Tibial nerve (tissue), 4 donors: ENCODE results near the gene KLK12. TPM values are rescaled to one million over a fixed set of nuclear protein-coding genes. Genes with fewer than 3 reads are reported as not detected.

Experiments
- DNase-seq, 2 donors: peaks; one replicate each; pipeline ENCODE4 v3.0.0-alpha.2; 2019; ENCODE audit warnings: low spot score in 2 of 2
- H3K27ac ChIP-seq, 4 donors: fragments of 200-600 bp; sonication (generic) in 3 of 4; one replicate each; pipeline ENCODE4 v1.5.1; 2017 to 2019; ENCODE audit warnings: mild to moderate bottlenecking in 1 of 4
- H3K27me3 ChIP-seq, 2 donors: fragments of 200-600 bp; sonication (generic) in 1 of 2; one replicate each; pipeline versions ENCODE4 v1.5.1 to v1.6.0; 2017 to 2019
- H3K36me3 ChIP-seq, 3 donors: fragments of 200-600 bp; sonication (generic); one replicate each; pipeline ENCODE4 v1.5.1; 2018 to 2019
- H3K4me1 ChIP-seq, 4 donors: fragments of 200-600 bp; sonication (generic) in 3 of 4; one replicate each; pipeline ENCODE4 v1.5.1; 2017 to 2019
- H3K4me3 ChIP-seq, 4 donors: fragments of 200-600 bp; sonication (generic) in 3 of 4; one replicate each; pipeline ENCODE4 v1.5.1; 2017 to 2019; ENCODE audit warnings: mild to moderate bottlenecking in 1 of 4, moderate library complexity in 1 of 4
- H3K9me3 ChIP-seq, 4 donors: fragments of 200-600 bp; sonication (generic) in 3 of 4; one replicate each; pipeline ENCODE4 v1.5.1; 2017 to 2019
- EP300 ChIP-seq, 2 donors: sonication (generic); formaldehyde crosslinking; IDR thresholded peaks; one replicate each; pipeline ENCODE4 v1.6.1; 2017; ENCODE audit warnings: antibody characterized with exemption in 2 of 2, mild to moderate bottlenecking in 1 of 2
- POLR2A ChIP-seq, 2 donors: fragments of 450-650 bp; IDR thresholded peaks; one replicate each; pipeline ENCODE4 v1.6.1; 2017; ENCODE audit warnings: antibody characterized with exemption in 2 of 2, mild to moderate bottlenecking in 2 of 2, moderate library complexity in 2 of 2
- WGBS, 2 donors: methylation state at CpG; one replicate each; pipeline ENCODE4 v1.1.5; 2018; 5-methylcytosine and 5-hydroxymethylcytosine counted together
- total RNA-seq, 4 donors: library from RNA; depleted of rRNA; stranded (reverse); fragments of >200 nt; gene quantifications; one replicate each; pipeline ENCODE4 v1.1.0, GENCODE V29; 2016
- TF ChIP-seq, protein P1 (sequence below), 5 experiments: fragments of 200-600 bp in 3 of 5; fragments of 450-650 bp in 2 of 5; sonication (generic) in 3 of 5; IDR thresholded peaks; one replicate each; pipeline ENCODE4 v1.5.1; 2016 to 2019; ENCODE audit warnings: antibody characterized with exemption in 5 of 5, mild to moderate bottlenecking in 3 of 5, moderate library complexity in 2 of 5

KLK12 gene
- total RNA-seq, 4 donors from 2014 or later: not detected

DNA sequence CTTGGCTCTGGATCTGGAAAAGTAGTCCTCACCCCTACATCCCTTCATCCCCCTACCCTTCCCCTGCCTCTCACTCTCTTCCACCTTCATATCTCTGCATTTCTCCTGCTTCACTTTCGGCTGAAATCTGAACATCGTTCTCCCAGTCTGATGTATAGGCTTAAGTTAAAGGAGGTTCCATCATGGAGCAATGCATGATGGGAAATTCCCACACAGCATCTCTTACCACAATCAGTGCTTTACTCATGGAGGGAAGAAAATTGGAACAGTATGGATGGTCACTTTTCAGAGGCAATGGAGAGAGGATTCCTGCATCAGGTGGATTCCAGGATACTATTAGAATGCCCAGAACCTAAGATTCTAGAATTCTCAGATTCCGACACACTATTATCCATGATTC lies 27.3 kb downstream of the KLK12 start:
- Histone ChIP-seq H3K27ac (no peak overlapping the region), H3K9me3 (peaks cover 0 to 5% (median 0%) of the 10 kb centered on the region in 4 donors), H3K4me3 (no peak overlapping the region), H3K36me3 (no peaks in the 10 kb centered on the region), H3K27me3 (peaks cover 0 to 2% of the 10 kb centered on the region in 2 donors), H3K4me1 (no peaks in the 10 kb centered on the region)
- no peak for DNase-seq
- TF ChIP-seq, protein P1, sequence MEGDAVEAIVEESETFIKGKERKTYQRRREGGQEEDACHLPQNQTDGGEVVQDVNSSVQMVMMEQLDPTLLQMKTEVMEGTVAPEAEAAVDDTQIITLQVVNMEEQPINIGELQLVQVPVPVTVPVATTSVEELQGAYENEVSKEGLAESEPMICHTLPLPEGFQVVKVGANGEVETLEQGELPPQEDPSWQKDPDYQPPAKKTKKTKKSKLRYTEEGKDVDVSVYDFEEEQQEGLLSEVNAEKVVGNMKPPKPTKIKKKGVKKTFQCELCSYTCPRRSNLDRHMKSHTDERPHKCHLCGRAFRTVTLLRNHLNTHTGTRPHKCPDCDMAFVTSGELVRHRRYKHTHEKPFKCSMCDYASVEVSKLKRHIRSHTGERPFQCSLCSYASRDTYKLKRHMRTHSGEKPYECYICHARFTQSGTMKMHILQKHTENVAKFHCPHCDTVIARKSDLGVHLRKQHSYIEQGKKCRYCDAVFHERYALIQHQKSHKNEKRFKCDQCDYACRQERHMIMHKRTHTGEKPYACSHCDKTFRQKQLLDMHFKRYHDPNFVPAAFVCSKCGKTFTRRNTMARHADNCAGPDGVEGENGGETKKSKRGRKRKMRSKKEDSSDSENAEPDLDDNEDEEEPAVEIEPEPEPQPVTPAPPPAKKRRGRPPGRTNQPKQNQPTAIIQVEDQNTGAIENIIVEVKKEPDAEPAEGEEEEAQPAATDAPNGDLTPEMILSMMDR (IDR thresholded peaks at IDR 0.05): no peak
- WGBS, 2 donors: 83 to 88% methylated on average over 3 of the region's 3 CpGs

- no peak overlapping the region for H3K27ac ChIP-seq
- no peaks in the 10 kb centered on the region for H3K4me1 ChIP-seq
- no peak overlapping the region for H3K4me3 ChIP-seq
- H3K27me3 ChIP-seq: peaks cover 0 to 12% of the 10 kb centered on the region in 2 donors
- H3K9me3 ChIP-seq: peaks cover 0 to 7% (median 0%) of the 10 kb centered on the region in 4 donors
- no peak for DNase-seq
- 35 to 39% methylated on average over 8 of the region's 8 CpGs for WGBS, 2 donors
- no peaks in the 10 kb centered on the region for H3K36me3 ChIP-seq
- TF ChIP-seq POLR2A (IDR thresholded peaks at IDR 0.05) (no peak), EP300 (IDR thresholded peaks at IDR 0.05) (no peak)
- TF ChIP-seq, protein P1 (IDR thresholded peaks at IDR 0.05): no peak
These were observed 28.4 kb downstream of the KLK12 start for GRCh38 chr19:51006406-51006805.

GRCh38 chr19:51005248-51005647 lies 29.6 kb downstream of the KLK12 start:
- peaks cover 0 to 7% (median 0%) of the 10 kb centered on the region in 4 donors for H3K9me3 ChIP-seq
- WGBS, 2 donors: 81 to 86% methylated on average over 1 of the region's 1 CpG
- peaks cover 0 to 19% of the 10 kb centered on the region in 2 donors for H3K27me3 ChIP-seq
- DNase-seq: no peak
- no peak for TF ChIP-seq POLR2A (IDR thresholded peaks at IDR 0.05)
- TF ChIP-seq, protein P1 (IDR thresholded peaks at IDR 0.05): no peak
- TF ChIP-seq EP300 (IDR thresholded peaks at IDR 0.05): no peak
- no peak overlapping the region for H3K4me3 ChIP-seq
- H3K4me1 ChIP-seq: no peaks in the 10 kb centered on the region
- no peak overlapping the region for H3K27ac ChIP-seq
- no peaks in the 10 kb centered on the region for H3K36me3 ChIP-seq

DNA sequence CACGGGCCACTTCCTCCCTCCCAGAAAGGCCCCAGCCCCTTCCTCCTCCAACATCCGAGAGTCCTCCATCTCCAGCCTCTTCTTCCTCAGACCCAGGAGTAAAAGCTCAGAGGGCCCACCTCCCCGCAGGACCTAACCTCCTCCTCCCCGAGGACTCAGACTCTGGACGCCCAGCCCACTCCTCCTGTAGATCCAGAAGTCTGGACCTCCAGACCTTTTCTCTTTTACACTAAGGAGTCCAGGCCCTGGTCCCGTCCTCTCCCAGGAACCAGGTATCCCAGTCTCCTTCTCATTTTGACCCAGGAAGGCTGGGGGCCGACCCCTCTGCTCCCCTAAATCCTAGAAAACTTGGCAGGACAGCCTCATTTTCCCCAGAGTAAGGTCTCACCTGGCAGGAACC lies 31.5 kb downstream of the KLK12 start:
- TF ChIP-seq POLR2A (IDR thresholded peaks at IDR 0.05) (no peak), EP300 (IDR thresholded peaks at IDR 0.05) (no peak)
- TF ChIP-seq, protein P1 (IDR thresholded peaks at IDR 0.05): no peak
- no peaks in the 10 kb centered on the region for H3K36me3 ChIP-seq
- DNase-seq: no peak
- peaks cover 0 to 7% (median 0%) of the 10 kb centered on the region in 4 donors for H3K9me3 ChIP-seq
- H3K4me3 ChIP-seq: no peak overlapping the region
- WGBS, 2 donors: 78% methylated on average over 7 of the region's 7 CpGs
- H3K27me3 ChIP-seq: peaks cover 0 to 19% of the 10 kb centered on the region in 2 donors
- no peaks in the 10 kb centered on the region for H3K4me1 ChIP-seq
- no peak overlapping the region for H3K27ac ChIP-seq

- TF ChIP-seq EP300 (IDR thresholded peaks at IDR 0.05) (peak in 1 of 2 donors; percentile 31), POLR2A (IDR thresholded peaks at IDR 0.05) (peak in 1 of 2 donors; percentile 36)
- TF ChIP-seq, protein P1 (IDR thresholded peaks at IDR 0.05): no peak
- no peaks in the 10 kb centered on the region for H3K4me1 ChIP-seq
- no peak overlapping the region for H3K27ac ChIP-seq
- 58 to 64% methylated on average over 31 to 39 of the region's 42 CpGs for WGBS, 2 donors
- H3K36me3 ChIP-seq: no peaks in the 10 kb centered on the region
- peaks cover 0 to 19% of the 10 kb centered on the region in 2 donors for H3K27me3 ChIP-seq
- H3K4me3 ChIP-seq: no peak overlapping the region
- peak; percentile 9 to 22 for DNase-seq
- peaks cover 0 to 7% (median 0%) of the 10 kb centered on the region in 4 donors for H3K9me3 ChIP-seq
These were observed 32.1 kb downstream of the KLK12 start for GRCh38 chr19:51002542-51003311.
